DOHH2 (cell line): ENCODE results near the gene FLNA.

ENCODE experiments used
- H3F3A ChIP-seq: fragments of 200-600 bp; sonication (generic), shearing (Covaris generic); 2 replicates; pipeline ENCODE4 v1.6.0; 2016; ENCODE audit warnings: antibody characterized with exemption, mild to moderate bottlenecking; ENCODE audit not compliant: control insufficient read depth, insufficient read depth
- H3K27ac ChIP-seq: fragments of 200-600 bp; sonication (generic); 2 replicates; pipeline ENCODE4 v1.5.1; 2014; ENCODE audit warnings: low read depth, mild to moderate bottlenecking, low read length, moderate library complexity
- H3K27me3 ChIP-seq: fragments of 200-600 bp; sonication (generic); 2 replicates; pipeline ENCODE4 v1.6.1; 2014; ENCODE audit warnings: mild to moderate bottlenecking, low read length, mixed read lengths; ENCODE audit not compliant: control insufficient read depth
- H3K36me3 ChIP-seq: fragments of 200-600 bp; sonication (generic); 2 replicates; pipeline ENCODE4 v1.6.1; 2014; ENCODE audit warnings: mild to moderate bottlenecking, low read length, moderate library complexity, mixed read lengths; ENCODE audit not compliant: control insufficient read depth
- H3K4me1 ChIP-seq: fragments of 200-600 bp; sonication (generic); 2 replicates; pipeline ENCODE4 v1.6.1; 2014; ENCODE audit warnings: mild to moderate bottlenecking, low read length, mixed read lengths; ENCODE audit not compliant: control insufficient read depth
- H3K4me2 ChIP-seq: fragments of 200-600 bp; sonication (generic); 2 replicates; pipeline ENCODE4 v1.6.0; 2014; ENCODE audit warnings: mild to moderate bottlenecking, low read length, moderate library complexity
- H3K4me3 ChIP-seq: fragments of 200-600 bp; sonication (generic); 2 replicates; pipeline ENCODE4 v1.5.1; 2014; ENCODE audit warnings: mild to moderate bottlenecking, low read length, mixed read lengths
- H3K79me2 ChIP-seq: fragments of 200-600 bp; sonication (generic); 2 replicates; pipeline ENCODE4 v1.6.1; 2014; ENCODE audit warnings: mild to moderate bottlenecking, low read length, mixed read lengths; ENCODE audit not compliant: control insufficient read depth
- H3K9me2 ChIP-seq: fragments of 200-600 bp; sonication (generic); replicated peaks from 2 replicates; pipeline ENCODE4 v1.6.1; 2014; ENCODE audit warnings: mild to moderate bottlenecking, low read length, mixed read lengths; ENCODE audit not compliant: control insufficient read depth
- H3K9me3 ChIP-seq: fragments of 200-600 bp; sonication (generic); 2 replicates; pipeline ENCODE4 v1.6.1; 2014; ENCODE audit warnings: antibody characterized with exemption, low read length, mixed read lengths; ENCODE audit not compliant: control insufficient read depth, insufficient read depth
- H4K20me1 ChIP-seq: fragments of 200-600 bp; sonication (generic); 2 replicates; pipeline ENCODE4 v1.6.0; 2014; ENCODE audit warnings: low read depth, mild to moderate bottlenecking, antibody characterized with exemption, low read length, moderate library complexity; ENCODE audit not compliant: control insufficient read depth, insufficient read depth
- EZH2phosphoT487 ChIP-seq: fragments of 200-600 bp; sonication (generic); IDR thresholded peaks from 2 replicates; pipeline ENCODE4 v1.6.1; 2017; ENCODE audit warnings: borderline replicate concordance, mild to moderate bottlenecking, antibody characterized with exemption, low read length, moderate library complexity, mixed read lengths
- TF ChIP-seq, protein P1 (sequence below): fragments of 200-600 bp; sonication (generic); IDR thresholded peaks from one replicate; pipeline ENCODE4 v1.5.1; 2014; ENCODE audit warnings: antibody characterized with exemption, mild to moderate bottlenecking, low read depth, low read length; ENCODE audit not compliant: poor library complexity, severe bottlenecking

The FLNA gene

GRCh38 chrX:154408659-154409221 is 34.3 kb upstream of the FLNA start:
- Histone ChIP-seq H3K27me3 (no peaks in the 10 kb centered on the region), H4K20me1 (no peaks in the 10 kb centered on the region), H3K36me3 (no peaks in the 10 kb centered on the region), H3F3A (no peaks in the 10 kb centered on the region), H3K27ac (no peak overlapping the region), H3K4me1 (peaks cover 14% of the 10 kb centered on the region), H3K4me3 (no peak overlapping the region), H3K9me3 (no peaks in the 10 kb centered on the region), H3K9me2 (no peaks in the 10 kb centered on the region), H3K4me2 (0 out of 2 replicates have a peak overlapping the region, but pooled peaks have one; percentile 34), H3K79me2 (peaks cover 10% of the 10 kb centered on the region; the same call in 1 of the 2 replicates)
- TF ChIP-seq, protein P1, sequence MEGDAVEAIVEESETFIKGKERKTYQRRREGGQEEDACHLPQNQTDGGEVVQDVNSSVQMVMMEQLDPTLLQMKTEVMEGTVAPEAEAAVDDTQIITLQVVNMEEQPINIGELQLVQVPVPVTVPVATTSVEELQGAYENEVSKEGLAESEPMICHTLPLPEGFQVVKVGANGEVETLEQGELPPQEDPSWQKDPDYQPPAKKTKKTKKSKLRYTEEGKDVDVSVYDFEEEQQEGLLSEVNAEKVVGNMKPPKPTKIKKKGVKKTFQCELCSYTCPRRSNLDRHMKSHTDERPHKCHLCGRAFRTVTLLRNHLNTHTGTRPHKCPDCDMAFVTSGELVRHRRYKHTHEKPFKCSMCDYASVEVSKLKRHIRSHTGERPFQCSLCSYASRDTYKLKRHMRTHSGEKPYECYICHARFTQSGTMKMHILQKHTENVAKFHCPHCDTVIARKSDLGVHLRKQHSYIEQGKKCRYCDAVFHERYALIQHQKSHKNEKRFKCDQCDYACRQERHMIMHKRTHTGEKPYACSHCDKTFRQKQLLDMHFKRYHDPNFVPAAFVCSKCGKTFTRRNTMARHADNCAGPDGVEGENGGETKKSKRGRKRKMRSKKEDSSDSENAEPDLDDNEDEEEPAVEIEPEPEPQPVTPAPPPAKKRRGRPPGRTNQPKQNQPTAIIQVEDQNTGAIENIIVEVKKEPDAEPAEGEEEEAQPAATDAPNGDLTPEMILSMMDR: no peak
- TF ChIP-seq EZH2phosphoT487: no peak

DNA sequence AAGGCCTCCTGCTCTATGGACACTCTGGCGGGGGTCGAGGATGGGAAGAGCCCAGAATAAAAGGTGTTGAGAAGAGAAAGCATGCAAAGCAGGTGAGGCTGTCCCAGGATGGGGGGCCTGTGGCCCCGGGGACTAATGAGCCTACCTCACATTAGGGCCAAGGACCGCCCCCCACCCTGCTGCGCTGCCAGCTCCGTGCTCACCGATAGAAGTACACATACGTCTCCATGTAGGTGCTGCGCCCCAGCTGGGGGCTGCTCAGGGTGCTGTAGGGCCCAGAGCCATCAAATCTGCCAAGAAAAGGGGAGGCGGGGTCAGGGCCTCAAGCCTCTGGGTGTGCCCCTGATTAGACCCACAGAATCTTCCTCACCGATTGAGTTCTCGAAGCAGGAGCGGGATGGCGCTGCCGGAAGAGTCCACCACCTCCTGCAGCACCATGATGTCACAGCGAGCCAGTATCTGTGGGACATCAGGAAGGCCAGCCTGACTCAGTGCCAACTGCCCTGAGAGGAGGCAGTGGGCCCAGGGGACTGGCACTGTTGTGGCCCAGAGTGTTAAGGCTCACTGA is 30.3 kb upstream of the FLNA start:
- H4K20me1 ChIP-seq: no peaks in the 10 kb centered on the region
- no peak overlapping the region for H3K4me2 ChIP-seq
- TF ChIP-seq, protein P1: no peak
- peaks cover under 1% of the 10 kb centered on the region; the same call in 1 of the 2 replicates for H3K79me2 ChIP-seq
- no peaks in the 10 kb centered on the region for H3K9me2 ChIP-seq
- H3F3A ChIP-seq: peaks cover 19% of the 10 kb centered on the region
- peaks cover 17% of the 10 kb centered on the region for H3K36me3 ChIP-seq
- H3K9me3 ChIP-seq: no peaks in the 10 kb centered on the region
- H3K27ac ChIP-seq: no peak overlapping the region
- peaks cover 9% of the 10 kb centered on the region for H3K4me1 ChIP-seq
- no peak overlapping the region for H3K4me3 ChIP-seq
- H3K27me3 ChIP-seq: no peaks in the 10 kb centered on the region

GRCh38 chrX:154403858-154404257 is 29.4 kb upstream of the FLNA start:
- peaks cover 28% of the 10 kb centered on the region for H3F3A ChIP-seq
- H3K36me3 ChIP-seq: peaks cover 26% of the 10 kb centered on the region
- no peak overlapping the region for H3K4me2 ChIP-seq
- H3K79me2 ChIP-seq: peaks cover 9% of the 10 kb centered on the region
- H3K27me3 ChIP-seq: no peaks in the 10 kb centered on the region
- H3K4me1 ChIP-seq: peaks cover 14% of the 10 kb centered on the region
- no peak for TF ChIP-seq EZH2phosphoT487
- TF ChIP-seq, protein P1: no peak
- H4K20me1 ChIP-seq: no peaks in the 10 kb centered on the region
- H3K27ac ChIP-seq: no peak overlapping the region
- H3K9me2 ChIP-seq: no peaks in the 10 kb centered on the region
- no peak overlapping the region for H3K4me3 ChIP-seq
- H3K9me3 ChIP-seq: no peaks in the 10 kb centered on the region
